Endothelial cell of umbilical vein (primary cell): Measurements from ENCODE around the gene MIEF1.

Experiments used
- EZH2 ChIP-seq: IDR thresholded peaks from 2 replicates; pipeline ENCODE4 v1.6.1; 2012; ENCODE audit warnings: borderline replicate concordance, low read depth, mild to moderate bottlenecking, moderate library complexity, low read length, inconsistent platforms; ENCODE audit not compliant: severe bottlenecking
- MAX ChIP-seq: IDR thresholded peaks from 2 replicates; pipeline ENCODE4 v1.6.1; 2011; ENCODE audit not compliant: insufficient read depth, insufficient read length
- POLR2A ChIP-seq: IDR thresholded peaks from 2 replicates; pipeline ENCODE4 v1.6.1; 2012; ENCODE audit warnings: low read depth, mild to moderate bottlenecking, control low read depth, low read length
- POLR2AphosphoS5 ChIP-seq: IDR thresholded peaks from 2 replicates; pipeline ENCODE4 v1.6.1; 2012; ENCODE audit warnings: low read depth, mild to moderate bottlenecking, control low read depth, low read length, moderate library complexity; ENCODE audit not compliant: insufficient read depth
- TF ChIP-seq, protein P1 (sequence below), 2 donors: IDR thresholded peaks; 1 replicate in 1 of 2; 2 replicates in 1 of 2; pipeline ENCODE4 v1.5.1; 2011; ENCODE audit warnings: low read length in 2 of 2, mild to moderate bottlenecking in 2 of 2, moderate library complexity in 2 of 2, control low read depth in 1 of 2, inconsistent platforms in 1 of 2, low read depth in 1 of 2; ENCODE audit not compliant: insufficient read depth in 1 of 2; ENCODE audit errors: extremely low read depth in 1 of 2

DNA sequence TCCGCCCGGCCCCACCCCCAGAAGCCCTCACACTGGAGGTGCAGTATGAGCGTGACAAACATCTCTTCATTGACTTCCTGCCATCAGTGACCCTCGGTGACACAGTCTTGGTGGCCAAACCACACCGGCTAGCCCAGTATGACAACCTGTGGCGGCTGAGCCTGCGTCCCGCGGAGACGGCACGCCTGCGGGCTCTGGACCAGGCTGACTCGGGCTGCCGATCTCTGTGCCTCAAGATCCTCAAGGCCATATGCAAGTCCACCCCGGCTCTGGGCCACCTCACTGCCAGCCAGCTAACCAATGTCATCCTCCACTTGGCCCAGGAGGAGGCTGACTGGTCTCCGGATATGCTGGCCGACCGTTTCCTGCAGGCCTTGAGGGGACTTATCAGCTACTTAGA is 11.7 kb downstream of the MIEF1 start:
- TF ChIP-seq, protein P1, sequence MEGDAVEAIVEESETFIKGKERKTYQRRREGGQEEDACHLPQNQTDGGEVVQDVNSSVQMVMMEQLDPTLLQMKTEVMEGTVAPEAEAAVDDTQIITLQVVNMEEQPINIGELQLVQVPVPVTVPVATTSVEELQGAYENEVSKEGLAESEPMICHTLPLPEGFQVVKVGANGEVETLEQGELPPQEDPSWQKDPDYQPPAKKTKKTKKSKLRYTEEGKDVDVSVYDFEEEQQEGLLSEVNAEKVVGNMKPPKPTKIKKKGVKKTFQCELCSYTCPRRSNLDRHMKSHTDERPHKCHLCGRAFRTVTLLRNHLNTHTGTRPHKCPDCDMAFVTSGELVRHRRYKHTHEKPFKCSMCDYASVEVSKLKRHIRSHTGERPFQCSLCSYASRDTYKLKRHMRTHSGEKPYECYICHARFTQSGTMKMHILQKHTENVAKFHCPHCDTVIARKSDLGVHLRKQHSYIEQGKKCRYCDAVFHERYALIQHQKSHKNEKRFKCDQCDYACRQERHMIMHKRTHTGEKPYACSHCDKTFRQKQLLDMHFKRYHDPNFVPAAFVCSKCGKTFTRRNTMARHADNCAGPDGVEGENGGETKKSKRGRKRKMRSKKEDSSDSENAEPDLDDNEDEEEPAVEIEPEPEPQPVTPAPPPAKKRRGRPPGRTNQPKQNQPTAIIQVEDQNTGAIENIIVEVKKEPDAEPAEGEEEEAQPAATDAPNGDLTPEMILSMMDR (IDR thresholded peaks at IDR 0.05; ENCODE audit: extremely low read depth in 1 of 2, insufficient read depth in 1 of 2, low read depth in 1 of 2, low read length in 2 of 2): no peak
- TF ChIP-seq POLR2A: no peak
- TF ChIP-seq EZH2: no peak
- TF ChIP-seq POLR2AphosphoS5: no peak
- no peak for TF ChIP-seq MAX
